Measurements from ENCODE around the gene GLDN. TPM values are rescaled to one million over a fixed set of nuclear protein-coding genes. Genes with fewer than 3 reads are reported as not detected.

Gene GLDN
- total RNA-seq, 1 experiment from 2014 or later = 0.15 TPM

DNA sequence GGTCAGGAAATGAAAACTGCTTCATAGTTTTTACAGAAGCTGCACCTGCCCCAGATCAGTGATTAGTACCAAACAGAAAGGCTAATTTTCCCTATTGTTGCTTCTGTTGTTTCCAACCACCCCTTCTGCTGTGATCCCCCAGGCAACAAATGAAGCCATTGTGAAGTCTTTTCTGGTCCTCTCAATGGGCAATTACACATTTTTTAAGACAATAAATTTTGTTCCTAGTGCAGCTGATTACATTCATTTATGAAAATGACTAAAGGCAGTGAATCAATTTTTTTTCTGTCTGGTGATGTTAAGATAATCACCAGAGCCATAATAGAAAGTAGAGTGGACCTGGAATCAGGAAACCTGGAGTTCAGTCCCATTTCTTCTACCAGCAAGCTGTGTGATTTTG lies 32.7 kb downstream of the GLDN start:
- CTCF ChIA-PET = no interaction called here
- TF ChIP-seq, protein P1, sequence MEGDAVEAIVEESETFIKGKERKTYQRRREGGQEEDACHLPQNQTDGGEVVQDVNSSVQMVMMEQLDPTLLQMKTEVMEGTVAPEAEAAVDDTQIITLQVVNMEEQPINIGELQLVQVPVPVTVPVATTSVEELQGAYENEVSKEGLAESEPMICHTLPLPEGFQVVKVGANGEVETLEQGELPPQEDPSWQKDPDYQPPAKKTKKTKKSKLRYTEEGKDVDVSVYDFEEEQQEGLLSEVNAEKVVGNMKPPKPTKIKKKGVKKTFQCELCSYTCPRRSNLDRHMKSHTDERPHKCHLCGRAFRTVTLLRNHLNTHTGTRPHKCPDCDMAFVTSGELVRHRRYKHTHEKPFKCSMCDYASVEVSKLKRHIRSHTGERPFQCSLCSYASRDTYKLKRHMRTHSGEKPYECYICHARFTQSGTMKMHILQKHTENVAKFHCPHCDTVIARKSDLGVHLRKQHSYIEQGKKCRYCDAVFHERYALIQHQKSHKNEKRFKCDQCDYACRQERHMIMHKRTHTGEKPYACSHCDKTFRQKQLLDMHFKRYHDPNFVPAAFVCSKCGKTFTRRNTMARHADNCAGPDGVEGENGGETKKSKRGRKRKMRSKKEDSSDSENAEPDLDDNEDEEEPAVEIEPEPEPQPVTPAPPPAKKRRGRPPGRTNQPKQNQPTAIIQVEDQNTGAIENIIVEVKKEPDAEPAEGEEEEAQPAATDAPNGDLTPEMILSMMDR (conservative IDR thresholded peaks at IDR 0.05; ENCODE audit: low read depth, low read length) = no peak
- TF ChIP-seq EZH2 (IDR thresholded peaks at IDR 0.05; ENCODE audit: low read length, unreplicated experiment) = no peak
- no peak for TF ChIP-seq EZH2phosphoT487 (IDR thresholded peaks at IDR 0.05; ENCODE audit: borderline replicate concordance, low read length)

DNA sequence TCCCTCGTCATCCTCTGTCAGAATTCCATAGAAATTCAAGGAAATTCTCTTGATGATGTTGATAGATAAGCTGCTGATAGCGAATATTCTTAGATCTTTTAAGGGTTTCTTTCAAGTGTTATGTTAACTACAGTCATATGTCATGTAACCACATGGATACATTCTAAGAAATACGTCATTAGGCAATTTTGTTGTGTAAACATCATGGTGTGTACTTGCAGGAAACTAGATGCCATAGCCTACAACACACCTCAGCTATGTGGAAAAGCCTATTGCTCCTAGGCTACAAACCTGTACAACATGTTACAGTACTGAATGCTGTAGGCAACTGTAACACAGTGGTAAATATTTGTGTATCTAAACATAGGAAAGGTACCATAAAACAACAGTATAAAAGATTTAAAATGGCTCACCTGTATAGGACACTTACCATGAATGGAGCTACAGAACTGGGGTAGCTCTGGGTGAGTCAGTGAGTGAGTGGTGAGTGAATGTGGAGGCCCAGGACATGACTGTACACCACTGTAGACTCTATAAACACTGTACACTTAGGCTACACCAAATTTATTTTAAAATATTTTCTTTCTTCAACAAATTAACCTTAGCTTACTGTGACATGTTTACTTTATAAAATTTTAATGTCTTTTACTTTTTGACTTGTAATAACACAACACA lies 34.6 kb downstream of the GLDN start:
- no peaks in the 10 kb centered on the region for H4K20me1 ChIP-seq (ENCODE audit: low read length)
- H3K36me3 ChIP-seq (ENCODE audit: low read depth, low read length) = peaks cover under 1% of the 10 kb centered on the region; the same call in 1 of the 2 replicates
- intact Hi-C loops (cut with micrococcal nuclease) = loop anchor here (1.0 kb wide), 1 partner anchor 9 kb away; no protein-coding TSS in a partner anchor
- H3K79me2 ChIP-seq (ENCODE audit: low read length) = no peaks in the 10 kb centered on the region
- H3K27me3 ChIP-seq (ENCODE audit: low read length) = no peaks in the 10 kb centered on the region
- TF ChIP-seq EZH2phosphoT487 (IDR thresholded peaks at IDR 0.05; ENCODE audit: borderline replicate concordance, low read length) (no peak), EZH2 (IDR thresholded peaks at IDR 0.05; ENCODE audit: low read length, unreplicated experiment) (no peak)
- TF ChIP-seq, protein P1 (conservative IDR thresholded peaks at IDR 0.05; ENCODE audit: low read depth, low read length) = no peak
- ATAC-seq = peak; percentile 96
- H3K27ac ChIP-seq (ENCODE audit: low read length) = peak overlapping the region; percentile 78
- H3K9me3 ChIP-seq (ENCODE audit: low read length) = no peaks in the 10 kb centered on the region
- H3K4me2 ChIP-seq (ENCODE audit: low read length) = peak overlapping the region; percentile 40
- no peak overlapping the region for H3K4me3 ChIP-seq (ENCODE audit: low read length)
- peaks cover 19% of the 10 kb centered on the region for H3K4me1 ChIP-seq (ENCODE audit: insufficient read depth, low read length)
- BruUV-seq (replicated peaks) = no TSS peak
- POLR2A ChIA-PET (ENCODE audit: unreplicated experiment) = interaction anchor here (0.6 kb wide), 2 partner anchors 64 to 160 kb away, joined by 4 to 12 read pairs; no protein-coding TSS in a partner anchor
- H3K9me2 ChIP-seq (replicated peaks; ENCODE audit: low read length) = no peaks in the 10 kb centered on the region
- no peaks in the 10 kb centered on the region for H3F3A ChIP-seq (ENCODE audit: low read length, unreplicated experiment)
- peak overlapping the region; percentile 26; the same call in 1 of the 2 replicates for H3K9ac ChIP-seq (ENCODE audit: low read length)
- H2AFZ ChIP-seq (ENCODE audit: low read length) = no peak overlapping the region
- CTCF ChIA-PET = interaction anchor here (0.6 to 1.0 kb wide), 2 partner anchors 89 to 188 kb away, joined by 3 to 5 read pairs; no protein-coding TSS in a partner anchor
- DNase-seq = peak; percentile 76

More for the DNA sequence above, 32.7 kb downstream of the GLDN start:
- Histone ChIP-seq H3K9me2 (replicated peaks; ENCODE audit: low read length) (no peaks in the 10 kb centered on the region), H3K9ac (ENCODE audit: low read length) (no peak overlapping the region), H4K20me1 (ENCODE audit: low read length) (no peaks in the 10 kb centered on the region), H3K36me3 (ENCODE audit: low read depth, low read length) (no peaks in the 10 kb centered on the region), H3K4me1 (ENCODE audit: insufficient read depth, low read length) (peaks cover 34% of the 10 kb centered on the region), H3K9me3 (ENCODE audit: low read length) (no peaks in the 10 kb centered on the region), H3K27me3 (ENCODE audit: low read length) (no peaks in the 10 kb centered on the region), H3K4me2 (ENCODE audit: low read length) (no peak overlapping the region), H3F3A (ENCODE audit: low read length, unreplicated experiment) (no peaks in the 10 kb centered on the region), H3K27ac (ENCODE audit: low read length) (no peak overlapping the region), H2AFZ (ENCODE audit: low read length) (no peak overlapping the region), H3K4me3 (ENCODE audit: low read length) (no peak overlapping the region), H3K79me2 (ENCODE audit: low read length) (no peaks in the 10 kb centered on the region)
- ATAC-seq (no peak), DNase-seq (no peak)
- intact Hi-C loops (cut with micrococcal nuclease) = no loop called here
- POLR2A ChIA-PET (ENCODE audit: unreplicated experiment) = no interaction called here
- no TSS peak for BruUV-seq (replicated peaks)
